ENCODE data around the gene REPS2. TPM values are rescaled to one million over a fixed set of nuclear protein-coding genes. Genes with fewer than 3 reads are reported as not detected.

Gene REPS2
- total and polyA plus RNA-seq, 7 donors = 0.16 to 2.3 (median 0.84) TPM

DNA sequence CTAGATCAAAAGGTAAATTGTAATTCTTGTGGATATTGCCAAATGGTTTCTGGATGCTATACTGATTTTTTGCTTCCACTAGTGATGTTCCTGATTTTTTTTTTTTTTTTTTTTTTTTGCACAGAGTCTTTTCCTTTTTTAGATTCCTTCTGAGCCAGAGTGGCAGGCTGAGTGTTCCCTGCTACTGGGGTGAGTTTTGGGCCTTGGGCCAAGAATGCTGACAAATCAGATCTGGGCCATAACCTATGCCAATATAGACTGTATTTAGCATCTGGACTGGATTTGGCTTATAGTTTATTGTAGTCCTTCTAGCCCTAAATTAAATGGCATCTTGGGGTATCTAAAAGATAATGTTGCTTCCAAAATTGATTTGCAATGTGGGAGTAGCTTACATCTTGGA, 52.8 kb downstream of the REPS2 start:
- H3K4me1 ChIP-seq = no peaks in the 10 kb centered on the region
- peaks cover 0 to 19% (median 0%) of the 10 kb centered on the region in 3 donors for H3K27me3 ChIP-seq (ENCODE audit: insufficient read depth in 3 of 3, low read length in 2 of 3)
- ATAC-seq = no peak
- intact Hi-C loops (cut with DNase I) = no loop called here
- H3K4me3 ChIP-seq = no peak overlapping the region
- TF ChIP-seq, protein P1, sequence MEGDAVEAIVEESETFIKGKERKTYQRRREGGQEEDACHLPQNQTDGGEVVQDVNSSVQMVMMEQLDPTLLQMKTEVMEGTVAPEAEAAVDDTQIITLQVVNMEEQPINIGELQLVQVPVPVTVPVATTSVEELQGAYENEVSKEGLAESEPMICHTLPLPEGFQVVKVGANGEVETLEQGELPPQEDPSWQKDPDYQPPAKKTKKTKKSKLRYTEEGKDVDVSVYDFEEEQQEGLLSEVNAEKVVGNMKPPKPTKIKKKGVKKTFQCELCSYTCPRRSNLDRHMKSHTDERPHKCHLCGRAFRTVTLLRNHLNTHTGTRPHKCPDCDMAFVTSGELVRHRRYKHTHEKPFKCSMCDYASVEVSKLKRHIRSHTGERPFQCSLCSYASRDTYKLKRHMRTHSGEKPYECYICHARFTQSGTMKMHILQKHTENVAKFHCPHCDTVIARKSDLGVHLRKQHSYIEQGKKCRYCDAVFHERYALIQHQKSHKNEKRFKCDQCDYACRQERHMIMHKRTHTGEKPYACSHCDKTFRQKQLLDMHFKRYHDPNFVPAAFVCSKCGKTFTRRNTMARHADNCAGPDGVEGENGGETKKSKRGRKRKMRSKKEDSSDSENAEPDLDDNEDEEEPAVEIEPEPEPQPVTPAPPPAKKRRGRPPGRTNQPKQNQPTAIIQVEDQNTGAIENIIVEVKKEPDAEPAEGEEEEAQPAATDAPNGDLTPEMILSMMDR (IDR thresholded peaks at IDR 0.05) = no peak
- H3K27ac ChIP-seq = no peak overlapping the region
- H3K9me3 ChIP-seq = no peaks in the 10 kb centered on the region
- H3K36me3 ChIP-seq (ENCODE audit: insufficient read depth in 1 of 2, low read depth in 1 of 2) = no peaks in the 10 kb centered on the region
- DNase-seq = no peak

DNA sequence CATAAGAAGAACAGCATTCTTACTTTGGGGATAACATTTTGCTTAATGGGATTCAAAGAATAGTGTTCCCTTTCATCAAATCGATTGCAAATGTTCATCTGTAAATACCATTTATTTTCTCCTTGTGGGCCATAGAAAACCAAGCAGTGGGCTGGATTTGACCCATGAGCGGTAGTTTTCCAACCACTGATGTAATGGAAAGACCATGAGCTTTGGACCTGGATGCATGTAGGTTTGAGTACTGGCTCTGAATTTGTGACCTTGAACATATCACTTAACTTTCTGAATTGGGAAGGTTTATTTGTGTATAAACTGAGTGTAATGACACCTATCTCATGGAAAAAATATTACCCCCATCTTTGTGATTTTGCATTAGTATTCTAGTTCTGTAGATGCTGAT, 54.3 kb downstream of the REPS2 start:
- intact Hi-C loops (cut with DNase I) = no loop called here
- no peak for ATAC-seq
- Histone ChIP-seq H3K9me3 (no peaks in the 10 kb centered on the region), H3K36me3 (ENCODE audit: insufficient read depth in 1 of 2, low read depth in 1 of 2) (no peaks in the 10 kb centered on the region), H3K4me3 (no peak overlapping the region), H3K27me3 (ENCODE audit: insufficient read depth in 3 of 3, low read length in 2 of 3) (peaks cover 0 to 20% (median 0%) of the 10 kb centered on the region in 3 donors), H3K27ac (no peak overlapping the region), H3K4me1 (no peaks in the 10 kb centered on the region)
- DNase-seq = no peak
- TF ChIP-seq, protein P1 (IDR thresholded peaks at IDR 0.05) = no peak
- WGBS, 3 donors = 83 to 96% (median 95%) methylated on average over 2 of the region's 2 CpGs

DNA sequence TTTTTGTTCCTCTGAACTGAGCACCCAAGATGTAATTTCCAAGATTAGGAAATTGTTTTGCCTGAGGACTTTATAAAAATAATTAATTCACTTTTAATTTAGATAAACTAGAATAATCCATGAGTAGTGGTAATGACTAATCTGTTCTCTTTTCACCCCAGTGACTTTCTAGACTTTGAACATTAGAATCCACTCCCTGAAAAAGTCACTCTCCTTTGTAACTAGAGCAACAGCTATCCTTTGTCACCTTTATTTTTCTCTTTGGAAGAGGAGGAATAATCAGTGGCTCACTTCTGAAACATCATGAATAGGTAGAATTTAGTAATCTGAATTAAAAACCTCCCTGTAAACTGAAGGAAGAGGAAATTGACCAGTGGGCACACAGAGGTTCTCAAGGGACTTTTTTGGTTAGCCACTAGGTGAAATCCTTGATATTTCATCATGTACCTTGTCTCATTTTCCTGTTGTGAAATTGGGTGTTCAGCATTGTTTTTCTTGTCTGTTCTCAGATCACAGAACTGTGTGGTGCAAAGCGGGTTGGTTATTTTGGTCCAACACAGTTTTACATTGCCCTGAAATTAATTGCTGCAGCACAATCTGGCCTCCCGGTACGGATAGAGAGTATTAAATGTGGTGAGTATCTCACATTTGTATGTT, 59.4 kb downstream of the REPS2 start:
- Histone ChIP-seq H3K4me1 (no peaks in the 10 kb centered on the region), H3K4me3 (no peak overlapping the region), H3K36me3 (ENCODE audit: insufficient read depth in 1 of 2, low read depth in 1 of 2) (no peaks in the 10 kb centered on the region), H3K9me3 (no peaks in the 10 kb centered on the region), H3K27ac (no peak overlapping the region), H3K27me3 (ENCODE audit: insufficient read depth in 3 of 3, low read length in 2 of 3) (peaks cover 0 to 36% (median 0%) of the 10 kb centered on the region in 3 donors)
- WGBS, 3 donors = 72 to 89% (median 73%) methylated on average over 3 of the region's 3 CpGs
- TF ChIP-seq, protein P1 (IDR thresholded peaks at IDR 0.05) = no peak
- no peak for ATAC-seq
- intact Hi-C loops (cut with DNase I) = no loop called here
- DNase-seq = no peak

DNA sequence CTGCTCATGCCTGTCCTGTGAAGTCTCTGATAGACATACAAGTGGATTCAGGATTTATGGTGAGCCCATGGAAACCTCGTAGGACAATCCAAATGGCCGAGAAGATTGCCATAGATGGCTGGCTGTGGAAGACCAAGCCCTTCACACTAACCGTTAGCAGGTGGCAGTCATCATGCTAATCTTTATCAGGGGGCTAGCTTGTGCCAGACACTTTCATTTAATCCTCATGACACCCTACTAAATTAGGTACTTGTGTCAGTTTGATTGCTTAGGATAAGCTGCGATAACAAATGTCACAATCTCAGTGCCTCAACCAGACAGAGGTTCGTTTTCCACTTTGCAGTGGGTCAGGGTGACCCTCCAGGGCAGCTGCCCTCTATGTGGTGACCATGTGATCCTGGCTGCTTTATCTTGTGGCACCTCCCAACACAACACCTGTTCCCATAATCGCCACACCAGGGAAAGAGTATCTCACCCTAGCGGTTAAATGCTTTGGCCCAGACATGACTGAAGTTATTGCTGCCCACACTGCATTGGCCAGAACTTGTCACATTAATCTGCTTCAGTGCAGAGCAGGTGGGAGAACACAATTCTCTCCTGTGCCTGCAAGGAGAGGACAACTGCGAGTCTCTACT, 60.8 kb downstream of the REPS2 start:
- 26 to 52% (median 42%) methylated on average over 8 of the region's 8 CpGs for WGBS, 3 donors
- TF ChIP-seq, protein P1 (IDR thresholded peaks at IDR 0.05) = no peak
- Histone ChIP-seq H3K27me3 (ENCODE audit: insufficient read depth in 3 of 3, low read length in 2 of 3) (peaks cover 0 to 30% (median 0%) of the 10 kb centered on the region in 3 donors), H3K4me1 (no peaks in the 10 kb centered on the region), H3K9me3 (no peaks in the 10 kb centered on the region), H3K4me3 (no peak overlapping the region), H3K36me3 (ENCODE audit: insufficient read depth in 1 of 2, low read depth in 1 of 2) (no peaks in the 10 kb centered on the region), H3K27ac (peak overlapping the region; percentile 12)
- ATAC-seq (peak; percentile 51 to 90 (median 76)), DNase-seq (no peak)
- intact Hi-C loops (cut with DNase I) = no loop called here
